Smooth muscle cell (in vitro differentiated cells): ENCODE data around the gene DNASE1. TPM values are rescaled to one million over a fixed set of nuclear protein-coding genes. Genes with fewer than 3 reads are reported as not detected.

Experiments used
- DNase-seq: peaks from one replicate; lab custom pipeline; 2025; ENCODE audit not compliant: unreplicated experiment; lab: John Stamatoyannopoulos, UW
- H2AFZ ChIP-seq: fragments of 200-600 bp; sonication (generic); 2 replicates; pipeline ENCODE4 v1.6.0; 2016; ENCODE audit warnings: antibody characterized with exemption, low read depth, mild to moderate bottlenecking
- H3F3A ChIP-seq: fragments of 200-600 bp; sonication (generic); 2 replicates; pipeline ENCODE4 v1.6.0; 2017; ENCODE audit warnings: antibody characterized with exemption, low read depth
- H3K27ac ChIP-seq: fragments of 200-600 bp; sonication (generic); 2 replicates; pipeline ENCODE4 v1.5.1; 2016; ENCODE audit warnings: low read depth, mild to moderate bottlenecking
- H3K27me3 ChIP-seq: fragments of 200-600 bp; sonication (generic); 2 replicates; pipeline ENCODE4 v1.6.1; 2016; ENCODE audit warnings: low read depth, mild to moderate bottlenecking
- H3K36me3 ChIP-seq: fragments of 200-600 bp; sonication (generic); 2 replicates; pipeline ENCODE4 v1.5.1; 2016; ENCODE audit warnings: low read depth
- H3K4me1 ChIP-seq: fragments of 200-600 bp; sonication (generic); 2 replicates; pipeline ENCODE4 v1.5.1; 2016; ENCODE audit warnings: low read depth
- H3K4me2 ChIP-seq: fragments of 200-600 bp; sonication (generic); 2 replicates; pipeline ENCODE4 v1.6.0; 2016; ENCODE audit warnings: mild to moderate bottlenecking
- H3K4me3 ChIP-seq: fragments of 200-600 bp; sonication (generic); 2 replicates; pipeline ENCODE4 v1.5.1; 2016; ENCODE audit warnings: mild to moderate bottlenecking
- H3K79me2 ChIP-seq: fragments of 200-600 bp; sonication (generic); 2 replicates; pipeline ENCODE4 v1.6.0; 2016; ENCODE audit warnings: low read depth, mild to moderate bottlenecking
- H3K9ac ChIP-seq: fragments of 200-600 bp; sonication (generic); 2 replicates; pipeline ENCODE4 v1.6.0; 2016; ENCODE audit warnings: low read depth
- H3K9me3 ChIP-seq: fragments of 200-600 bp; sonication (generic); replicated peaks from 2 replicates; pipeline ENCODE4 v1.5.1; 2016; ENCODE audit warnings: low read depth
- H4K20me1 ChIP-seq: fragments of 200-600 bp; sonication (generic); 2 replicates; pipeline ENCODE4 v1.6.0; 2016; ENCODE audit warnings: low read depth
- WGBS: methylation state at CpG from one replicate; pipeline ENCODE4 v1.1.7; 2016; ENCODE audit warnings: low lambda C conversion rate; 5-methylcytosine and 5-hydroxymethylcytosine counted together
- polyA plus RNA-seq: library from polyadenylated mRNA; unstranded; fragments of >200 nt; fragmentation: Nextera tagmentation; extraction: Ambion mirVana; gene quantifications from 2 replicates; pipeline ENCODE4 v1.2.1, GENCODE V29; 2016
- total RNA-seq: library from RNA; depleted of rRNA; stranded (reverse); fragments of >200 nt; gene quantifications from 2 replicates; pipeline ENCODE4 v1.2.3, GENCODE V29; 2014
- TF ChIP-seq, protein P1 (sequence below): fragments of 200-600 bp; sonication (generic); IDR thresholded peaks from 2 replicates; pipeline ENCODE4 v1.5.1; 2017; ENCODE audit warnings: borderline replicate concordance, mild to moderate bottlenecking, antibody characterized with exemption; ENCODE audit not compliant: insufficient read depth, poor library complexity, severe bottlenecking

Gene DNASE1
- total and polyA plus RNA-seq, 2 experiments from 2014 or later, result 8.1 to 37.8 TPM

DNA sequence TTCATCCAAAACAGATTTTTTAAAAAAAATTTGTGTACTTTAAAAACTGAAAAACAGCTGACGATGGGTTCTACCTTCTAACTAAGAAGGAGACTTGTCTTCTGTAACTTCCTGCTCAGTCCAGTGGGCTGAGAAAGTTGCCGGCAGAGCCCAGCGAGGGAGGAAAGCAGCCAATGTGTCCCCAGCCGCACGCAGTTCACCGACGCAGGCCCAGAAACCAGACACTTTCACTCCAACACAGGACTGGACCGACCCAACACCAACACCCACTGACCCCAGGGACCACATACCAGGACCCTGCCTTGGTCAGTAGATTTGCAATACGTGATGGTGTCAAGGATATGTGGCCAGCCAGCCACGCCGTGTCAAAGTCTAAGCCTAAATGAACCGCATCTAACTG is 37.3 kb downstream of the DNASE1 start:
- H3F3A ChIP-seq, result no peaks in the 10 kb centered on the region
- H3K79me2 ChIP-seq, result no peaks in the 10 kb centered on the region
- H4K20me1 ChIP-seq, result no peaks in the 10 kb centered on the region
- H3K9ac ChIP-seq, result no peak overlapping the region
- TF ChIP-seq, protein P1, sequence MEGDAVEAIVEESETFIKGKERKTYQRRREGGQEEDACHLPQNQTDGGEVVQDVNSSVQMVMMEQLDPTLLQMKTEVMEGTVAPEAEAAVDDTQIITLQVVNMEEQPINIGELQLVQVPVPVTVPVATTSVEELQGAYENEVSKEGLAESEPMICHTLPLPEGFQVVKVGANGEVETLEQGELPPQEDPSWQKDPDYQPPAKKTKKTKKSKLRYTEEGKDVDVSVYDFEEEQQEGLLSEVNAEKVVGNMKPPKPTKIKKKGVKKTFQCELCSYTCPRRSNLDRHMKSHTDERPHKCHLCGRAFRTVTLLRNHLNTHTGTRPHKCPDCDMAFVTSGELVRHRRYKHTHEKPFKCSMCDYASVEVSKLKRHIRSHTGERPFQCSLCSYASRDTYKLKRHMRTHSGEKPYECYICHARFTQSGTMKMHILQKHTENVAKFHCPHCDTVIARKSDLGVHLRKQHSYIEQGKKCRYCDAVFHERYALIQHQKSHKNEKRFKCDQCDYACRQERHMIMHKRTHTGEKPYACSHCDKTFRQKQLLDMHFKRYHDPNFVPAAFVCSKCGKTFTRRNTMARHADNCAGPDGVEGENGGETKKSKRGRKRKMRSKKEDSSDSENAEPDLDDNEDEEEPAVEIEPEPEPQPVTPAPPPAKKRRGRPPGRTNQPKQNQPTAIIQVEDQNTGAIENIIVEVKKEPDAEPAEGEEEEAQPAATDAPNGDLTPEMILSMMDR, result no peak
- no peak overlapping the region for H3K4me3 ChIP-seq
- no peaks in the 10 kb centered on the region for H3K36me3 ChIP-seq
- H3K4me1 ChIP-seq, result no peaks in the 10 kb centered on the region
- H3K27ac ChIP-seq, result no peak overlapping the region
- H3K9me3 ChIP-seq, result no peaks in the 10 kb centered on the region
- H2AFZ ChIP-seq, result no peak overlapping the region
- H3K4me2 ChIP-seq, result no peak overlapping the region
- H3K27me3 ChIP-seq, result no peaks in the 10 kb centered on the region
- no peak for DNase-seq
- WGBS, result 98% methylated on average over 12 of the region's 12 CpGs

DNA sequence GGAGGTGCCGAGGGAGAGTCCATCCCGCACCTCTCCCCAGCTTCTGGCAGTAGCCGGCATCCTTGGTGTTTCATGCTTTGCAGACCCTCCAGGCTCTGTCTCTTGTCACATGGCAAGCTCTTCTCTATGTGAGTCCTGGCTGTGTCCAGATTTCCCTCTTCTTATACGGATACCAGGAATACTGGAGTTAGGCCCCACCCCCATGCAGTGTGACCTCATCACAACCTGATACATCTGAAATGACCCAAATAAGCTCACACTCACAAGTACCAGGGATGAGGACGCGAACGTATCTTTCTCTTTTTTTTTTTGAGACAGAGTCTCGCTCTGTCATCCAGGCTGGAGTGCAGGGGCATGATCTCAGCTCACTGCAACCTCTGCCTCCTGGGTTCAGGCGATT is 39.6 kb downstream of the DNASE1 start:
- Histone ChIP-seq H3K4me2 (no peak overlapping the region), H2AFZ (no peak overlapping the region)
- TF ChIP-seq, protein P1, result no peak

DNA sequence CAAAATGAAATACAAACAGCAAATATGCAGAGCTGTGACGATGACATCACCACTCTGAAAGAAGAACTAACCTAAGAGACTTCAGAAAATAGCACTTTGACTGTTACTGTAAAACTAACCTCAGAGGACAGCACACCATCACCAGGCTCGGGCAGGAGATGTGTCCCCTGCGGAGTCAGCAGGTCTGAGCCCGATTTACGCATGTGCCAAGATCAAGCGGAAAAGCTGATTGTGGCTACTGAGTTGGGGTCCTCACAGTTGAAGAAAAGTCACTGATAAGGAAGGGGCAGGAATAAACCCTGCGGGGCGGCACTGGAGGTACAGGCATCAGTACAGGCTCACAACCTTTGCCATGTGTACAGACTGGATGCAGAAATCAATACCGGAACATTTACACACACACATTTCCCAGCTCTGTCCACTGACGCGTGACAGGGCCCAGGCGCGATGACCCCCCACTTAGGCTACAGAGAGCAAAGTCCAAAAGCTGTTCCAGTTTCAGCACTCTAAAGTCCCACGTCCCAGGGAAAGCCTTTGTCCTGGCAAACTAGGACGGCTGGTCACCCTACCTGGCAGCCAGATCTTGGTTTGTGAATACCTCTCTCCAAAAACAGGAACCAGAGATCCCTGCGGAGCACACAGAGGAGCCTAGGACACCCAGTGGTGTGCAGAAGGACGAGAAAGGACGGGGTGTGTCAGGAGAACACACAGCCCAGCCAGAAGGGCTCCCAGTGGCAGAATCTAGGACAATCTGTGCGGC is 41.3 kb downstream of the DNASE1 start:
- no peak overlapping the region for H2AFZ ChIP-seq
- H3K79me2 ChIP-seq, result peaks cover 3% of the 10 kb centered on the region

More for the DNA sequence above, 39.6 kb downstream of the DNASE1 start:
- H3K27me3 ChIP-seq, result no peaks in the 10 kb centered on the region
- no peak overlapping the region for H3K4me3 ChIP-seq
- WGBS, result 93% methylated on average over 9 of the region's 9 CpGs
- H3K4me1 ChIP-seq, result no peaks in the 10 kb centered on the region
- H3K79me2 ChIP-seq, result peaks cover 3% of the 10 kb centered on the region
- no peaks in the 10 kb centered on the region for H4K20me1 ChIP-seq
- H3K9ac ChIP-seq, result no peak overlapping the region
- H3K27ac ChIP-seq, result no peak overlapping the region
- H3K9me3 ChIP-seq, result no peaks in the 10 kb centered on the region
- no peaks in the 10 kb centered on the region for H3F3A ChIP-seq
- no peak for DNase-seq
- no peaks in the 10 kb centered on the region for H3K36me3 ChIP-seq

More for the DNA sequence above, 41.3 kb downstream of the DNASE1 start:
- TF ChIP-seq, protein P1, result no peak
- no peaks in the 10 kb centered on the region for H3K27me3 ChIP-seq
- H3K27ac ChIP-seq, result no peak overlapping the region
- peak overlapping the region; percentile 24 for H3K4me3 ChIP-seq
- H3K9ac ChIP-seq, result no peak overlapping the region
- no peaks in the 10 kb centered on the region for H3K9me3 ChIP-seq
- H3K4me2 ChIP-seq, result no peak overlapping the region
- H3K4me1 ChIP-seq, result no peaks in the 10 kb centered on the region
- H3F3A ChIP-seq, result no peaks in the 10 kb centered on the region
- no peaks in the 10 kb centered on the region for H4K20me1 ChIP-seq
- no peaks in the 10 kb centered on the region for H3K36me3 ChIP-seq
- no peak for DNase-seq
- 91% methylated on average over 19 of the region's 19 CpGs for WGBS
